IPS-15b (cell line): ENCODE data around the gene STAT5B.

Source experiments
- H3K27me3 ChIP-seq: one replicate; pipeline ENCODE4 v1.6.1; 2013; ENCODE audit warnings: low read length; ENCODE audit not compliant: control insufficient read depth, insufficient read depth
- H3K36me3 ChIP-seq: one replicate; pipeline ENCODE4 v1.6.1; 2013; ENCODE audit warnings: low read length; ENCODE audit not compliant: control insufficient read depth, insufficient read depth
- H3K4me1 ChIP-seq: one replicate; pipeline ENCODE4 v1.6.1; 2013; ENCODE audit warnings: mild to moderate bottlenecking, low read length; ENCODE audit not compliant: control insufficient read depth, insufficient read depth
- H3K4me3 ChIP-seq: one replicate; pipeline ENCODE4 v1.5.1; 2013; ENCODE audit warnings: low read depth, low read length
- H3K9ac ChIP-seq: one replicate; pipeline ENCODE4 v1.6.1; 2013; ENCODE audit warnings: low read depth, mild to moderate bottlenecking, low read length
- H3K9me3 ChIP-seq: one replicate; pipeline ENCODE4 v1.6.1; 2013; ENCODE audit warnings: mild to moderate bottlenecking, low read length; ENCODE audit not compliant: control insufficient read depth, insufficient read depth

STAT5B gene

DNA sequence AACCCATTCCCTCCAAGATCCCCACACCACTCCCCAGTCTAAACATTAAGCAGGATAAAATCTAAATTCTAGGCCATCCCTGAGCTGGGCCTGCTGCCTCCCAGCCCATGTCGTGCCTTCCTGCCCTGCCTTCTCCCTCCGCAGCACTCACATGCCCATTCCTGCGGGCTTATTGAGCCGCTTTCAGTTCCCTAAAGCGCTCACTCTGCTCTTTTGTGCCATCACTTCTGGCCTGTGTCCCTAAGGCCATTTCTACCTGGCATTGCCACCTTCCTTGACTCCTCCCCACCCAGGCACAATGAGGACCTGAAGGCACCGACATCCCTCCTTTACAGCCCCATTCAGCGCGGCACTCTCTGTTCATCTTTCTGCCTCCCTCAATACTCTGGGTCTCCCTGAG lies 108.4 kb downstream of the STAT5B start:
- Histone ChIP-seq H3K4me1 (no peaks in the 10 kb centered on the region), H3K27me3 (no peaks in the 10 kb centered on the region), H3K36me3 (no peaks in the 10 kb centered on the region), H3K9ac (no peak overlapping the region), H3K9me3 (no peaks in the 10 kb centered on the region), H3K4me3 (no peak overlapping the region)

DNA sequence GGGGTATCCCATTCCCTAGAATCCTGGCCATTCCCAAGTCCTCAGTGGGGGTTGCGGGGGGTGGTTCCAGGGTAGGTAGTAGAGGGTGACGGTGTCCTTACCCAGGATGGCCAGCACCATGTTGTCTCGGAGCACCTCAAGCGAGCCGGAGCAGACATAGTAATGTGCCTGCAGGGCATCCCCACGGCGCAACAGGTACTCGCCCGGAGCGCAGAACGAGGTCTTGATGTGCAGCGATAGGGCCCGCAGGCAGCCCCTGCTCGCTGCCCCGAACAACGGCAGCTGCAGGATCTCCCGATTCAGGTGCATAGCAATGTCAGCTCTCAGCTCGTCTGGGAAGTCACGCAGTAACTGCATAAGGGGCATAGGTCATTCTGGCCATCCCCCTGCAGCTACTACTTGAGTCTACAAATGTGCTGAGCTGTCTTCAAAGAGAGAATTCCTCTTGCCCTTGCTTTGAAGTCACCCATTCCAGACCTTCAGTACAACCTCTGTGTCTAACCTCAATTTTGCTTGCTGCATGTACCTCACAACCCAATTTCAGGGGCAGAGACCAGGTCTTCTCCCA lies 109.9 kb downstream of the STAT5B start:
- Histone ChIP-seq H3K4me1 (no peaks in the 10 kb centered on the region), H3K9ac (no peak overlapping the region), H3K36me3 (no peaks in the 10 kb centered on the region), H3K4me3 (no peak overlapping the region), H3K9me3 (no peaks in the 10 kb centered on the region), H3K27me3 (no peaks in the 10 kb centered on the region)

GRCh38 chr17:42165751-42166150 lies 110.4 kb downstream of the STAT5B start:
- Histone ChIP-seq H3K27me3 (no peaks in the 10 kb centered on the region), H3K9ac (no peak overlapping the region), H3K4me3 (no peak overlapping the region), H3K9me3 (no peaks in the 10 kb centered on the region), H3K36me3 (no peaks in the 10 kb centered on the region), H3K4me1 (no peaks in the 10 kb centered on the region)

DNA sequence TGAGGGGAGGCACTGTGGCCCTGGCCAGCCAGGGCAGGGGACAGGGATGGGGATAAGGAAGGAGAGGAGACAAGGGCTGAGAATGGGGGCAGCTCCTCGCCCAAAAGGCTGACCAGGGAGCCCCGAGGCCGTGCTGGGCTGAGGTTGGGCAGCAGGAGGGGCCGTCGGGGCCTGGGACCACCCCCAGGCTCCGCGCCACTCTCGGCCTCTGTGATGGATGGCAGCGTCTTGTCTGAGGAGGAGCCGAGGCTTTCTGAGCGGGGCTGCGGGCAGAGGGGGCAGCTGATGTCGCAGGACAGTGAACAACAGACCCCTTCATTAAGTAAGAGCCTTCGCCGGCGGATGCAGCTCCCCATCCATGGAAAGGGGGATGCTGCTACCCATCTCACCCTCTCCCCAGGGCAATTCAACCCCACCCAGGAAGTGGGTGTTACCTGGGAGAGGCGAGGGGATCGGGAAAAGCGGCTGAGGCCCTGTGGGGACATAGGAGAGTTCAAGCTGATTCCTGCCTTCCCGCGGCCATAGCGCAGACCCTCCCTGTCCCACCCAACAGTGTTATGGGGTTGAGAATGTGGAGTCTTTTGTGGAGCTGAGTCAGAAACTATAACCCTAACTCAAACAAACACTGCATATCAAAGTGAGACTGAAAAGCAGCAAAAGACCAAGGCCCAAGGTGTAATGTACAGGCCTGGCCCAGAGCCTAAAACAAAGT lies 112.3 kb downstream of the STAT5B start:
- Histone ChIP-seq H3K4me3 (no peak overlapping the region), H3K9me3 (no peaks in the 10 kb centered on the region)

GRCh38 chr17:42163113-42163512 lies 113.1 kb downstream of the STAT5B start:
- H3K27me3 ChIP-seq, result no peaks in the 10 kb centered on the region
- H3K4me3 ChIP-seq, result no peak overlapping the region
- no peaks in the 10 kb centered on the region for H3K36me3 ChIP-seq
- H3K4me1 ChIP-seq, result no peaks in the 10 kb centered on the region
- no peaks in the 10 kb centered on the region for H3K9me3 ChIP-seq
- no peak overlapping the region for H3K9ac ChIP-seq

More for the DNA sequence above, 112.3 kb downstream of the STAT5B start:
- H3K4me1 ChIP-seq, result no peaks in the 10 kb centered on the region
- no peak overlapping the region for H3K9ac ChIP-seq
- no peaks in the 10 kb centered on the region for H3K27me3 ChIP-seq
- no peaks in the 10 kb centered on the region for H3K36me3 ChIP-seq

- H3K4me3 ChIP-seq, result no peak overlapping the region
- H3K27me3 ChIP-seq, result no peaks in the 10 kb centered on the region
- no peaks in the 10 kb centered on the region for H3K9me3 ChIP-seq
- H3K4me1 ChIP-seq, result peaks cover 3% of the 10 kb centered on the region
- H3K36me3 ChIP-seq, result peaks cover 2% of the 10 kb centered on the region
- no peak overlapping the region for H3K9ac ChIP-seq
These were observed 115.7 kb downstream of the STAT5B start for GRCh38 chr17:42160531-42160910.

DNA sequence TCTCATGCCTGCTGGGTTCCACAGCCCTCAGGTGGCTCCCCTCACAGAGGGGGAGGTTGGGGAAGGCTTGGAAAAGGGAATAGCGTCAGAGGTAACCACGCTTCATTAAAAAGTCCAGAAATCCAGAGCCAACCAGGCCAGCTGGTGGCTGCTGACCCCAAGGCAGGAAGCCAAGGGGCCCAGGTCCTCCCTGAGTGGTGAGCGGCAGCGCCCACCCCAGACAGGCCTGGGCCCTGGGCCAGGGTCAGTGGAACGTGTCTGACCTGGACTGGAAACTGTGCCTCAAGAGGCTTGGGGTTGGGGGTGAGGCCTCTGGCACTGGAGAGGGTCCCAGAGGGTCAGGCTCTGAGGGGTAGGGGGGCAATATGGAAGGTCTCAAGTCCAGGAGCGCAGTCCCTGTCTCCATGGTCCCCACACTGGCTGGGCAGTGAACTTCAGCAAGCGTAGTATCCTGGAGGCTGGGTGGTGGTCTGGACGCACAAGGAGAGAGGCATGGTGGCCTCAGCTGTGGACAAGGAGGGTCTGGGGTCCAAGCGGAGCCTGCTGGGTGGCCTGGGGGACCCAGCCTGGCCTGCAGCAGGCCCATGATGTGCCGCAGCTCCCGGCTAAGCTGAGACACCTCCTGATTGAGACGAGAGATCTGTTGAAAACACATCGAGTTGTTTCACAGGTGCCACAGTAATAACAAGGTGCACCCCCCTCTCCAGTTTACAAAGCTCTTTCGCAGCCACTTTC lies 116.2 kb downstream of the STAT5B start:
- no peaks in the 10 kb centered on the region for H3K27me3 ChIP-seq
- no peak overlapping the region for H3K9ac ChIP-seq
- H3K36me3 ChIP-seq, result peaks cover 2% of the 10 kb centered on the region
- H3K4me3 ChIP-seq, result no peak overlapping the region
- peaks cover 3% of the 10 kb centered on the region for H3K4me1 ChIP-seq
- H3K9me3 ChIP-seq, result no peaks in the 10 kb centered on the region

- no peaks in the 10 kb centered on the region for H3K9me3 ChIP-seq
- peak overlapping the region; percentile 77 for H3K4me3 ChIP-seq
- H3K9ac ChIP-seq, result no peak overlapping the region
- H3K27me3 ChIP-seq, result no peaks in the 10 kb centered on the region
- H3K4me1 ChIP-seq, result peaks cover 8% of the 10 kb centered on the region
- H3K36me3 ChIP-seq, result peaks cover 2% of the 10 kb centered on the region
These were observed 120.6 kb downstream of the STAT5B start for GRCh38 chr17:42155614-42156045.

- H3K9me3 ChIP-seq, result no peaks in the 10 kb centered on the region
- H3K4me1 ChIP-seq, result peaks cover 8% of the 10 kb centered on the region
- H3K4me3 ChIP-seq, result peak overlapping the region; percentile 87
- H3K27me3 ChIP-seq, result no peaks in the 10 kb centered on the region
- peaks cover 5% of the 10 kb centered on the region for H3K36me3 ChIP-seq
- peak overlapping the region; percentile 84 for H3K9ac ChIP-seq
These were observed 122.1 kb downstream of the STAT5B start for GRCh38 chr17:42153919-42154742.
